ENCODE data around the gene TNNT1.
A peak's percentile ranks its signal among the peaks of the same experiment; 100 is the strongest.

Gene TNNT1

GRCh38 chr19:55141696-55142095, 7.3 kb downstream of the TNNT1 start:
- Histone ChIP-seq H3K27ac (ENCODE audit: insufficient read depth, low read depth, low read length, poor library complexity, severe bottlenecking) (no peak overlapping the region), H3K4me1 (ENCODE audit: control insufficient read depth, insufficient read depth, low read length) (no peaks in the 10 kb centered on the region), H3K9me3 (ENCODE audit: control insufficient read depth, low read length) (no peaks in the 10 kb centered on the region), H3K36me3 (ENCODE audit: control insufficient read depth, insufficient read depth, low read length) (peaks cover 3% of the 10 kb centered on the region), H3K4me3 (ENCODE audit: insufficient read depth, low read depth, low read length) (no peak overlapping the region), H3K27me3 (ENCODE audit: control insufficient read depth, insufficient read depth, low read length, poor library complexity, severe bottlenecking) (no peaks in the 10 kb centered on the region)
- WGBS, 2 experiments, result 27 to 35% methylated on average over 20 to 21 of the region's 21 CpGs

GRCh38 chr19:55137915-55138314, 11.1 kb downstream of the TNNT1 start:
- no peak overlapping the region for H3K4me3 ChIP-seq (ENCODE audit: insufficient read depth, low read depth, low read length)
- no peaks in the 10 kb centered on the region for H3K27me3 ChIP-seq (ENCODE audit: control insufficient read depth, insufficient read depth, low read length, poor library complexity, severe bottlenecking)
- no peaks in the 10 kb centered on the region for H3K9me3 ChIP-seq (ENCODE audit: control insufficient read depth, low read length)
- no peak overlapping the region for H3K27ac ChIP-seq (ENCODE audit: insufficient read depth, low read depth, low read length, poor library complexity, severe bottlenecking)
- H3K4me1 ChIP-seq (ENCODE audit: control insufficient read depth, insufficient read depth, low read length), result no peaks in the 10 kb centered on the region
- peaks cover 2% of the 10 kb centered on the region for H3K36me3 ChIP-seq (ENCODE audit: control insufficient read depth, insufficient read depth, low read length)
- WGBS, 2 experiments, result 68 to 71% methylated on average over 8 to 9 of the region's 9 CpGs

GRCh38 chr19:55136399-55137102, 12.5 kb downstream of the TNNT1 start:
- Histone ChIP-seq H3K4me3 (ENCODE audit: insufficient read depth, low read depth, low read length) (no peak overlapping the region), H3K36me3 (ENCODE audit: control insufficient read depth, insufficient read depth, low read length) (peaks cover 2% of the 10 kb centered on the region), H3K27me3 (ENCODE audit: control insufficient read depth, insufficient read depth, low read length, poor library complexity, severe bottlenecking) (no peaks in the 10 kb centered on the region), H3K9me3 (ENCODE audit: control insufficient read depth, low read length) (no peaks in the 10 kb centered on the region), H3K27ac (ENCODE audit: insufficient read depth, low read depth, low read length, poor library complexity, severe bottlenecking) (no peak overlapping the region), H3K4me1 (ENCODE audit: control insufficient read depth, insufficient read depth, low read length) (no peaks in the 10 kb centered on the region)
- 94 to 95% methylated on average over 17 of the region's 17 CpGs for WGBS, 2 experiments

GRCh38 chr19:55134736-55135135, 14.3 kb downstream of the TNNT1 start:
- no peaks in the 10 kb centered on the region for H3K27me3 ChIP-seq (ENCODE audit: control insufficient read depth, insufficient read depth, low read length, poor library complexity, severe bottlenecking)
- WGBS, 2 experiments, result 69 to 73% methylated on average over 1 of the region's 3 CpGs
- H3K4me1 ChIP-seq (ENCODE audit: control insufficient read depth, insufficient read depth, low read length), result no peaks in the 10 kb centered on the region
- no peak overlapping the region for H3K4me3 ChIP-seq (ENCODE audit: insufficient read depth, low read depth, low read length)
- no peaks in the 10 kb centered on the region for H3K9me3 ChIP-seq (ENCODE audit: control insufficient read depth, low read length)
- H3K36me3 ChIP-seq (ENCODE audit: control insufficient read depth, insufficient read depth, low read length), result peaks cover 2% of the 10 kb centered on the region
- H3K27ac ChIP-seq (ENCODE audit: insufficient read depth, low read depth, low read length, poor library complexity, severe bottlenecking), result no peak overlapping the region

GRCh38 chr19:55133639-55134444, 15.2 kb downstream of the TNNT1 start:
- Histone ChIP-seq H3K27me3 (ENCODE audit: control insufficient read depth, insufficient read depth, low read length, poor library complexity, severe bottlenecking) (no peaks in the 10 kb centered on the region), H3K4me1 (ENCODE audit: control insufficient read depth, insufficient read depth, low read length) (no peaks in the 10 kb centered on the region), H3K9me3 (ENCODE audit: control insufficient read depth, low read length) (no peaks in the 10 kb centered on the region), H3K36me3 (ENCODE audit: control insufficient read depth, insufficient read depth, low read length) (peaks cover 2% of the 10 kb centered on the region), H3K27ac (ENCODE audit: insufficient read depth, low read depth, low read length, poor library complexity, severe bottlenecking) (peak overlapping the region; percentile 16), H3K4me3 (ENCODE audit: insufficient read depth, low read depth, low read length) (no peak overlapping the region)
- WGBS, 2 experiments, result 88% methylated on average over 25 of the region's 25 CpGs

- Histone ChIP-seq H3K4me1 (ENCODE audit: control insufficient read depth, insufficient read depth, low read length) (no peaks in the 10 kb centered on the region), H3K4me3 (ENCODE audit: insufficient read depth, low read depth, low read length) (no peak overlapping the region), H3K36me3 (ENCODE audit: control insufficient read depth, insufficient read depth, low read length) (peaks cover 2% of the 10 kb centered on the region), H3K27ac (ENCODE audit: insufficient read depth, low read depth, low read length, poor library complexity, severe bottlenecking) (no peak overlapping the region), H3K9me3 (ENCODE audit: control insufficient read depth, low read length) (no peaks in the 10 kb centered on the region), H3K27me3 (ENCODE audit: control insufficient read depth, insufficient read depth, low read length, poor library complexity, severe bottlenecking) (no peaks in the 10 kb centered on the region)
- 89% methylated on average over 13 to 14 of the region's 14 CpGs for WGBS, 2 experiments
These were observed 16.4 kb downstream of the TNNT1 start for GRCh38 chr19:55132453-55133129.

GRCh38 chr19:55131421-55131820, 17.6 kb downstream of the TNNT1 start:
- WGBS, 2 experiments, result 95 to 98% methylated on average over 16 of the region's 16 CpGs
- Histone ChIP-seq H3K4me1 (ENCODE audit: control insufficient read depth, insufficient read depth, low read length) (no peaks in the 10 kb centered on the region), H3K9me3 (ENCODE audit: control insufficient read depth, low read length) (no peaks in the 10 kb centered on the region), H3K27ac (ENCODE audit: insufficient read depth, low read depth, low read length, poor library complexity, severe bottlenecking) (no peak overlapping the region), H3K27me3 (ENCODE audit: control insufficient read depth, insufficient read depth, low read length, poor library complexity, severe bottlenecking) (no peaks in the 10 kb centered on the region), H3K36me3 (ENCODE audit: control insufficient read depth, insufficient read depth, low read length) (peaks cover 2% of the 10 kb centered on the region), H3K4me3 (ENCODE audit: insufficient read depth, low read depth, low read length) (no peak overlapping the region)

GRCh38 chr19:55119053-55119452, 30.0 kb downstream of the TNNT1 start:
- no peaks in the 10 kb centered on the region for H3K27me3 ChIP-seq (ENCODE audit: control insufficient read depth, insufficient read depth, low read length, poor library complexity, severe bottlenecking)
- H3K36me3 ChIP-seq (ENCODE audit: control insufficient read depth, insufficient read depth, low read length), result no peaks in the 10 kb centered on the region
- peak overlapping the region; percentile 51 for H3K4me3 ChIP-seq (ENCODE audit: insufficient read depth, low read depth, low read length)
- 91 to 94% methylated on average over 14 of the region's 14 CpGs for WGBS, 2 experiments
- no peaks in the 10 kb centered on the region for H3K9me3 ChIP-seq (ENCODE audit: control insufficient read depth, low read length)
- peaks cover 19% of the 10 kb centered on the region for H3K4me1 ChIP-seq (ENCODE audit: control insufficient read depth, insufficient read depth, low read length)
- H3K27ac ChIP-seq (ENCODE audit: insufficient read depth, low read depth, low read length, poor library complexity, severe bottlenecking), result no peak overlapping the region

- Histone ChIP-seq H3K4me3 (ENCODE audit: insufficient read depth, low read depth, low read length) (peak overlapping the region; percentile 51), H3K9me3 (ENCODE audit: control insufficient read depth, low read length) (no peaks in the 10 kb centered on the region), H3K4me1 (ENCODE audit: control insufficient read depth, insufficient read depth, low read length) (peaks cover 23% of the 10 kb centered on the region), H3K27ac (ENCODE audit: insufficient read depth, low read depth, low read length, poor library complexity, severe bottlenecking) (peak overlapping the region; percentile 85), H3K27me3 (ENCODE audit: control insufficient read depth, insufficient read depth, low read length, poor library complexity, severe bottlenecking) (no peaks in the 10 kb centered on the region), H3K36me3 (ENCODE audit: control insufficient read depth, insufficient read depth, low read length) (no peaks in the 10 kb centered on the region)
- 46 to 49% methylated on average over 22 of the region's 22 CpGs for WGBS, 2 experiments
These were observed 30.5 kb downstream of the TNNT1 start for GRCh38 chr19:55118401-55118991.

Data from ectodermal cell (in vitro differentiated cells).